IPS-20b (cell line): ENCODE measurements around the gene SMYD3.

Source experiments
- H3K27ac ChIP-seq: one replicate; pipeline ENCODE4 v1.5.1; 2013; ENCODE audit warnings: low read length
- H3K27me3 ChIP-seq: 2 replicates; pipeline ENCODE4 v1.6.1; 2013; ENCODE audit warnings: mild to moderate bottlenecking, low read length, inconsistent platforms; ENCODE audit not compliant: insufficient read depth
- H3K36me3 ChIP-seq: 2 replicates; pipeline ENCODE4 v1.6.1; 2013; ENCODE audit warnings: low read depth, mild to moderate bottlenecking, inconsistent platforms, low read length, moderate library complexity; ENCODE audit not compliant: insufficient read depth
- H3K4me1 ChIP-seq: 2 replicates; pipeline ENCODE4 v1.6.1; 2013; ENCODE audit warnings: mild to moderate bottlenecking, control low read depth, inconsistent platforms, low read length, moderate library complexity; ENCODE audit not compliant: insufficient read depth
- H3K4me3 ChIP-seq: 2 replicates; pipeline ENCODE4 v1.5.1; 2013; ENCODE audit warnings: mild to moderate bottlenecking, low read length, inconsistent platforms
- H3K9ac ChIP-seq: 2 replicates; pipeline ENCODE4 v1.6.1; 2013; ENCODE audit warnings: low read depth, mild to moderate bottlenecking, inconsistent platforms, low read length, moderate library complexity
- H3K9me3 ChIP-seq: 2 replicates; pipeline ENCODE4 v1.6.1; 2013; ENCODE audit warnings: mild to moderate bottlenecking, low read depth, low read length, inconsistent platforms; ENCODE audit not compliant: insufficient read depth

SMYD3 gene

DNA sequence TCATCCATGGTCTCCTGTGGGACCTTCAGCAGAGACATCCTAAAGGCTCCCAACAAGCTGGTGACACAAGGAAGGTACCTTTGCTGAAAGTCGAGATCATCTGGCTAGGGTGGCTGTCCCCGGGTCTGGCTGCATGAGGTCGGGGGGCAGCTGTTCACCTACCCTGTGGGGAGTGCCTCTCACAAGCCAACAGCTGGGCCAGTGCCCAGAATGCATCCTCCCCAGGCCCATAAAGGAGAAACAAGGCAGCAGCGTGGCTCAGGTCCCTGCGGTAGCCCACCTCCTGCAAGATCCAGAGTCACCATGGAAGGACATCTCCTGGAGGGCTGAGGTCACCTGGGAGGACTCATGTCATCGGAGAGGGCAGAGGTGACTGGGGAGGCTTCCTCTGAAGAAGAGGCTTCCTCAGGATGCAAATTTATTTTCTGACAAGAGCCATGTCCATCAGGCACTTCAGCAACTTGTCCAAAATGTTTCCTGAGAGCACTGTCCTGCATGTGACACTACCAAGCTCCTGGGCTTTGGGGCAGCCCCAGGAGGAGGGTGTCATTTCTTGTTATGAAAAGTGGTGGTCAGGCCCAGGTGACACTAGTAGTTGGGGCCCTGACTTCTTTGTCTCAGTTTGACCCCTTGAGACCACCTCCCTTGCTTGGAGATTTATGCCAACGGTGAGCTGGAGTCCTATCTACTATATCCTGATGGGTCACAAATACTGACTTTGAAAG lies 6.7 kb upstream of the SMYD3 start:
- Histone ChIP-seq H3K4me1 (no peaks in the 10 kb centered on the region), H3K27ac (no peak overlapping the region), H3K36me3 (no peaks in the 10 kb centered on the region), H3K9ac (no peak overlapping the region), H3K27me3 (no peaks in the 10 kb centered on the region), H3K4me3 (no peak overlapping the region), H3K9me3 (peaks cover 40% of the 10 kb centered on the region)

- no peaks in the 10 kb centered on the region for H3K4me1 ChIP-seq
- no peak overlapping the region for H3K27ac ChIP-seq
- no peaks in the 10 kb centered on the region for H3K36me3 ChIP-seq
- no peak overlapping the region for H3K9ac ChIP-seq
- no peaks in the 10 kb centered on the region for H3K27me3 ChIP-seq
- peaks cover 32% of the 10 kb centered on the region for H3K9me3 ChIP-seq
- H3K4me3 ChIP-seq, result no peak overlapping the region
Observed at GRCh38 chr1:246513041-246513440, 6.0 kb upstream of the SMYD3 start.

DNA sequence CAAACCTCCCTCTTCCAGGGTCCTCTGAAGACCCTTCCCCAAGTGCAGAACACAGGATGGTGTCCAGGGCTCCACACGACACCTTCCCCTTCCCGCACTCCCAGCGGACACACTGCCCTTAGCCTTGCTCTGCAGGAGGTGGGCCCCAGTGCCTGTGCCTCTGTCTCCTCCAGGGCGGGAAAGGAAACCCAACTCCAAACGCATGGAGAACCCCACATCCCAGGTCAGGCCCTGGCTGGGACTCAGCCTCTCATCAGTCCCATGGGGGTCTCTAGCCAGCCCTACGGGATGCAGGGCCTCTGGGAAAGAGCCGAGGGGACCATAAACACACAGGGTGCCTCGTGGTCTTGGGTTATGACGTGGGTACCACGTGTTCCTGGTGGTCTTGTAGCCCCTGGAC lies 5.6 kb upstream of the SMYD3 start:
- H3K27me3 ChIP-seq, result no peaks in the 10 kb centered on the region
- H3K27ac ChIP-seq, result no peak overlapping the region
- H3K9me3 ChIP-seq, result peaks cover 31% of the 10 kb centered on the region
- H3K4me3 ChIP-seq, result no peak overlapping the region
- no peaks in the 10 kb centered on the region for H3K4me1 ChIP-seq
- H3K9ac ChIP-seq, result no peak overlapping the region
- H3K36me3 ChIP-seq, result no peaks in the 10 kb centered on the region

DNA sequence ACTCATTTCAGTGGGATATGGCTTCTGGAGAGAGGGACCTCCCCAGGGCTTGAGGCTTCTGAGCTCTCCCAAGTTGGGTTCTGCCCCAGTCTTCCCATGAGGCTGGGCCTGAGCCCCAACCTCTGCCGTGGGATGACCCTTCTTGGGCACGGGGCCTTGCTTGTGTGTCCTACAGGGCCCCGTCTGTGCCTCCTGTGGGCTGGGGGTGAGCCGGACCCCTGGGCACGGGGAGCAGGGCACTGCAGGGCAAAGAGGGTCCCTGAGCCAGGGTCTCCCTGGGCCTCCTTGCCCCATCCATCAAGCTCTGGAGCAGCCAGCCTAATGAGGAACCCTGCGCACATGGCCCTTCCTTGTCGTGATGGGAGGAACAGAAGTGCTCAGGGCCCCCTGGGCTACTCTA lies 5.2 kb upstream of the SMYD3 start:
- Histone ChIP-seq H3K27ac (no peak overlapping the region), H3K9me3 (peaks cover 30% of the 10 kb centered on the region), H3K27me3 (no peaks in the 10 kb centered on the region), H3K4me3 (no peak overlapping the region), H3K36me3 (no peaks in the 10 kb centered on the region), H3K4me1 (no peaks in the 10 kb centered on the region), H3K9ac (no peak overlapping the region)

DNA sequence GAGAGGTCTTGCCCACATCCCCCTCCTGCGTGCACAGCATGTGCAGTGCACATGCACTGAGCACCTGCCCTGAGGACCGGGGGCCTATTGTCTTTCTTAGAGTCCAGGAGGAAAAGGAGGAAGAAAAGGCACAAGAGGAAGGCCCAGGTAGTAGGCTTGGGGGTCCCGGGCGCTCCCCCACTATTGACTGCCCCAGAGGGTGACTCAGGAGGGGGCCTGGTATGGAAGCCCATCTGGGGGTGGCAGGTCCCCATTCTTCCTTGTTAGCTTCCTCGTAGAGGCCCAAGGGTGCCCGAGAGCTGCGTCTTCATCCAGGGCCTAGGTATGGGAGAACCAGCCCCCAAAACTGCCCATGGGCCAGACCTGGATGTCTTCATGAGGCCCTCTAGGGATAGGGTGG lies 4.1 kb upstream of the SMYD3 start:
- H3K9ac ChIP-seq, result no peak overlapping the region
- peaks cover 19% of the 10 kb centered on the region for H3K9me3 ChIP-seq
- no peak overlapping the region for H3K4me3 ChIP-seq
- H3K27ac ChIP-seq, result no peak overlapping the region
- H3K4me1 ChIP-seq, result no peaks in the 10 kb centered on the region
- H3K27me3 ChIP-seq, result 0 out of 2 replicates have a peak, but pooled peaks cover under 1% of the 10 kb centered on the region
- H3K36me3 ChIP-seq, result no peaks in the 10 kb centered on the region

- Histone ChIP-seq H3K36me3 (no peaks in the 10 kb centered on the region), H3K9ac (no peak overlapping the region), H3K4me1 (no peaks in the 10 kb centered on the region), H3K9me3 (peaks cover 13% of the 10 kb centered on the region), H3K27me3 (0 out of 2 replicates have a peak, but pooled peaks cover 7% of the 10 kb centered on the region), H3K4me3 (no peak overlapping the region), H3K27ac (no peak overlapping the region)
Observed at GRCh38 chr1:246510147-246511030, 3.3 kb upstream of the SMYD3 start.

GRCh38 chr1:246508897-246509688 lies 2.0 kb upstream of the SMYD3 start:
- no peak overlapping the region for H3K4me3 ChIP-seq
- H3K27me3 ChIP-seq, result 0 out of 2 replicates have a peak, but pooled peaks cover 7% of the 10 kb centered on the region
- H3K9ac ChIP-seq, result no peak overlapping the region
- H3K27ac ChIP-seq, result no peak overlapping the region
- peaks cover 1% of the 10 kb centered on the region for H3K9me3 ChIP-seq
- no peaks in the 10 kb centered on the region for H3K4me1 ChIP-seq
- no peaks in the 10 kb centered on the region for H3K36me3 ChIP-seq

DNA sequence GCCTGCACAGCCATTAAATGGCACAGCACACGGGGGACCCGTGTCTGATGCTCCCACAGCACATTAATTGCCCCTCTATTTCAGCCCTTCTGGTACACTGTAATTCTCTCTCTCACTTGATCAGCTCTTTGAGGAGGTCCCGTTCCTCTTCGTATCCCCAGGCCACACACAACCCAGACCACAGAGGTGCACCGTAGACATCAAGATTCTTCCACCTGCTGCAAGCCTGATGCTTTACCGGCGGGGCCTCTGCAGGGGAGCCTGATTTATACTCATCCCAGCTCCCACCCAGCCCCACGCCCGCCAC lies 759 bp downstream of the SMYD3 start:
- Histone ChIP-seq H3K9ac (peak overlapping the region; percentile 71; the same call in 1 of the 2 replicates), H3K4me3 (peak overlapping the region; percentile 80), H3K9me3 (no peaks in the 10 kb centered on the region), H3K27ac (no peak overlapping the region), H3K36me3 (no peaks in the 10 kb centered on the region), H3K27me3 (0 out of 2 replicates have a peak, but pooled peaks cover 7% of the 10 kb centered on the region), H3K4me1 (no peaks in the 10 kb centered on the region)

DNA sequence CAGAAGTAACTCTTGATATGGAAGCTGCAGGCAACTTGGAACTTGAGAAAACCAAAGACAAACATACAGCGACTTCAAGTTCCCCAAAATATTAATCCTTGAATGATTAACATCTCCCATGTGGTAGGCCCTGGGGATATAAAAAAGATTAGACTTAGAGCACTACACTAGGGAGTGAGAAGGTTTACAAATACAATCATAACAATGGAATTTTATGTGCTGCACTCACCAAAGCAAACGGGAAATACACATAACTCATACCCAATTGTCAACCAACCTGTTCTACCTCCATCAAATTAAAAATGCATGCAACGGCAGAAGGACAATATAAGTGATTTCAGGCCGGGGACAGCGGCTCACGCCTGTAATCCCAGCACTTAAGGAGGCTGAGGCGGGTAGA lies 3.7 kb downstream of the SMYD3 start:
- no peaks in the 10 kb centered on the region for H3K4me1 ChIP-seq
- H3K27ac ChIP-seq, result no peak overlapping the region
- H3K27me3 ChIP-seq, result 0 out of 2 replicates have a peak, but pooled peaks cover 7% of the 10 kb centered on the region
- no peak overlapping the region for H3K9ac ChIP-seq
- no peak overlapping the region for H3K4me3 ChIP-seq
- no peaks in the 10 kb centered on the region for H3K36me3 ChIP-seq
- no peaks in the 10 kb centered on the region for H3K9me3 ChIP-seq

- no peak overlapping the region for H3K27ac ChIP-seq
- no peaks in the 10 kb centered on the region for H3K9me3 ChIP-seq
- no peak overlapping the region for H3K4me3 ChIP-seq
- no peaks in the 10 kb centered on the region for H3K27me3 ChIP-seq
- peaks cover 1% of the 10 kb centered on the region; the same call in 1 of the 2 replicates for H3K4me1 ChIP-seq
- no peak overlapping the region for H3K9ac ChIP-seq
- H3K36me3 ChIP-seq, result no peaks in the 10 kb centered on the region
Observed at GRCh38 chr1:246497331-246497915, 9.7 kb downstream of the SMYD3 start.

DNA sequence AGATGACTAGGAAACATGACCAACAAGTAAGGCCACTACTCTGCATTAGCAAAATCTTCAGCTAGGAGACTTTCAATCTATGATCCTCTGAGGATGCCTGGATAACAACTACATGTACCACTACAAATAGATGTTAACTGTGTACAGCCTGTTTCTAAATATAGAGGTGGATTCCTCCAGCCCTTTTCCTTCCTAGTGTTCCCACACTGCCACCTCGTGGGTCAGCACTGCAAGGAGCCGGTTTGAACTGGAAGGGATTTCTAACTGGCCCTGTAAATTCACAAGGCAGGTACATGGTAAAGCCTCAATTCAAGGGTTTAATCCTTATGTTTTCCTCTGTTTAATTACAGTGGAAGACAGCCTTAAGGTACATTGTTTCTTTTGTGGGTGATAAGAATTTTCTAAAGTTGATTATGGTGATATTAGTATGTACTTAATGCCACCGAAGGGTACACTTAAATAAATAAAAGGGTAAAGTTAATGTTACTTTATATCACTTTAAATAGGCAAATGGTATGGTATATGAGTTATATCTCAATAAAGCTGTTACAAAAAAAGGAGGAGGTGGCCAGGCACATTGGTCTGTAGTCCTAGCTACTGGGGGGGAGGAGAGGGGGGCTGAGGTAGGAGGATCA lies 14.4 kb downstream of the SMYD3 start:
- no peak overlapping the region for H3K9ac ChIP-seq
- H3K4me1 ChIP-seq, result peaks cover 4% of the 10 kb centered on the region
- no peaks in the 10 kb centered on the region for H3K9me3 ChIP-seq
- no peak overlapping the region for H3K27ac ChIP-seq
- no peak overlapping the region for H3K4me3 ChIP-seq
- H3K27me3 ChIP-seq, result no peaks in the 10 kb centered on the region
- no peaks in the 10 kb centered on the region for H3K36me3 ChIP-seq
